PC-9 (cell line): Measurements from ENCODE around the gene CEACAM21. TPM values are rescaled to one million over a fixed set of nuclear protein-coding genes. Genes with fewer than 3 reads are reported as not detected.

Source experiments
- BruUV-seq: library from RNA; stranded (reverse); fragments of 400-500 nt; replicated peaks from 2 replicates; lab custom pipeline; 2021; lab: Mats Ljungman, UMichigan
- CTCF ChIA-PET: fragments of 300-600 bp; sonication (Branson Sonifier 250); formaldehyde crosslinking; loops from one replicate; lab custom pipeline; 2022; ENCODE audit warnings: antibody characterized with exemption; lab: Charles Lee
- POLR2A ChIA-PET: fragments of 300-600 bp; sonication (Branson Sonifier 250); formaldehyde crosslinking; loops from one replicate; lab custom pipeline; 2022; ENCODE audit warnings: antibody characterized with exemption; ENCODE audit not compliant: unreplicated experiment; lab: Charles Lee
- DNase-seq, 2 experiments: peaks; one replicate each; pipeline versions ENCODE4 v3.0.0 to v3.0.0-alpha.2; 2015 to 2022; ENCODE audit warnings: mixed read lengths in 1 of 2
- H2AFZ ChIP-seq: fragments of 200-600 bp; sonication (generic); 2 replicates; pipeline ENCODE4 v1.8.1; 2017; ENCODE audit warnings: antibody characterized with exemption
- H3F3A ChIP-seq: fragments of 200-600 bp; sonication (generic); 2 replicates; pipeline ENCODE4 v1.8.1; 2017; ENCODE audit warnings: antibody characterized with exemption, mild to moderate bottlenecking, low read depth; ENCODE audit not compliant: insufficient read depth
- H3K27ac ChIP-seq: fragments of 200-600 bp; sonication (generic); 2 replicates; pipeline ENCODE4 v1.6.1; 2016; ENCODE audit warnings: mixed run types
- H3K27me3 ChIP-seq: fragments of 200-600 bp; sonication (generic); 2 replicates; pipeline ENCODE4 v1.6.1; 2016; ENCODE audit warnings: low read depth, mixed run types; ENCODE audit not compliant: insufficient read depth
- H3K36me3 ChIP-seq: fragments of 200-600 bp; sonication (generic); 2 replicates; pipeline ENCODE4 v1.6.1; 2016; ENCODE audit warnings: low read depth, mixed run types
- H3K4me1 ChIP-seq: fragments of 200-600 bp; sonication (generic); replicated peaks from 2 replicates; pipeline ENCODE4 v1.6.1; 2016; ENCODE audit warnings: mixed run types; ENCODE audit not compliant: insufficient read depth
- H3K4me2 ChIP-seq: fragments of 200-600 bp; sonication (generic); 2 replicates; pipeline ENCODE4 v1.6.1; 2017; ENCODE audit warnings: mixed run types
- H3K4me3 ChIP-seq: fragments of 200-600 bp; sonication (generic); 2 replicates; pipeline ENCODE4 v1.6.1; 2016; ENCODE audit warnings: mixed run types
- H3K79me2 ChIP-seq: fragments of 200-600 bp; sonication (generic); 2 replicates; pipeline ENCODE4 v1.6.1; 2017; ENCODE audit warnings: low read depth, mixed run types
- H3K9me2 ChIP-seq: fragments of 200-600 bp; sonication (generic); 2 replicates; pipeline ENCODE4 v1.8.1; 2017; ENCODE audit warnings: mild to moderate bottlenecking; ENCODE audit not compliant: insufficient read depth
- H3K9me3 ChIP-seq: fragments of 200-600 bp; sonication (generic); 2 replicates; pipeline ENCODE4 v1.8.1; 2016; ENCODE audit warnings: low read depth; ENCODE audit not compliant: insufficient read depth
- H4K20me1 ChIP-seq: fragments of 200-600 bp; sonication (generic); 2 replicates; pipeline ENCODE4 v1.8.1; 2017; ENCODE audit not compliant: insufficient read depth
- CTCF ChIP-seq: fragments of 200-600 bp; sonication (generic); conservative IDR thresholded peaks from 2 replicates; pipeline ENCODE4 v1.6.1; 2017; ENCODE audit warnings: mixed run types, antibody characterized with exemption, mild to moderate bottlenecking, moderate library complexity
- EZH2 ChIP-seq: fragments of 200-600 bp; sonication (generic); IDR thresholded peaks from 2 replicates; pipeline ENCODE4 v1.8.0; 2017; ENCODE audit warnings: antibody characterized with exemption, low read depth
- intact Hi-C: fragments of 100-400 bp; cut with micrococcal nuclease; formaldehyde crosslinking; loops from one replicate; pipeline ENCODE4 v1.10.0; 2022; ENCODE audit not compliant: unreplicated experiment
- total RNA-seq: library from RNA; stranded (reverse); gene quantifications from 2 replicates; pipeline ENCODE4 v1.2.3, GENCODE V29; 2021

Gene CEACAM21
- total RNA-seq, 1 experiment from 2014 or later: not detected

GRCh38 chr19:41627966-41628675 is 52.2 kb downstream of the CEACAM21 start:
- no peak overlapping the region for H3K27ac ChIP-seq
- H3K27me3 ChIP-seq: peaks cover 87% of the 10 kb centered on the region
- no peak overlapping the region for H2AFZ ChIP-seq
- DNase-seq: no peak
- TF ChIP-seq CTCF (no peak), EZH2 (no peak)
- no peak overlapping the region for H3K4me3 ChIP-seq
- ChIA-PET CTCF (no interaction called here), POLR2A (no interaction called here)
- no peaks in the 10 kb centered on the region for H3F3A ChIP-seq
- peaks cover 13% of the 10 kb centered on the region for H3K9me3 ChIP-seq
- H3K4me1 ChIP-seq: no peaks in the 10 kb centered on the region
- BruUV-seq: no TSS peak
- H3K79me2 ChIP-seq: no peaks in the 10 kb centered on the region
- no peak overlapping the region for H3K4me2 ChIP-seq
- no peaks in the 10 kb centered on the region for H3K36me3 ChIP-seq
- intact Hi-C loops: no loop called here
- H3K9me2 ChIP-seq: no peaks in the 10 kb centered on the region
- H4K20me1 ChIP-seq: no peaks in the 10 kb centered on the region

Other genes with a start within 250 kb of the CEACAM21 start
- 67.9 and 74.9 TPM in 2 replicates for gene TGFB1, start 222.2 kb upstream of the CEACAM21 start, total RNA-seq
- 8.0 and 10.8 TPM in 2 replicates for gene B9D2, start 212.0 kb upstream of the CEACAM21 start, total RNA-seq
- gene TMEM91, start 199.6 kb upstream of the CEACAM21 start, total RNA-seq: 21.9 and 31.0 TPM in 2 replicates
- gene EXOSC5, start 178.8 kb upstream of the CEACAM21 start, total RNA-seq: 37.7 and 43.7 TPM in 2 replicates
- 26.3 and 28.4 TPM in 2 replicates for gene BCKDHA, start 178.3 kb upstream of the CEACAM21 start, total RNA-seq
- gene B3GNT8, start 148.8 kb upstream of the CEACAM21 start, total RNA-seq: 0.20 TPM in 1 of 2 replicates, not detected in the other
- 38.6 and 42.6 TPM in 2 replicates for gene DMAC2, start 136.3 kb upstream of the CEACAM21 start, total RNA-seq
- gene ERICH4, start 133.0 kb upstream of the CEACAM21 start, total RNA-seq: not detected in 2 replicates
- gene CEACAM4, start 50.9 kb downstream of the CEACAM21 start, total RNA-seq: not detected in 2 replicates
- not detected in 2 replicates for gene CEACAM7, start 112.1 kb downstream of the CEACAM21 start, total RNA-seq
- 18.1 and 23.3 TPM in 2 replicates for gene CEACAM5, start 132.5 kb downstream of the CEACAM21 start, total RNA-seq
- 265 and 468 TPM in 2 replicates for gene CEACAM6, start 179.4 kb downstream of the CEACAM21 start, total RNA-seq
- not detected in 2 replicates for gene CEACAM3, start 220.4 kb downstream of the CEACAM21 start, total RNA-seq